HTERT RPE-1 (cell line): ENCODE data around the gene TOP3A.

Source experiments
- in situ Hi-C: fragments of 300-500 bp; cut with MboI; formaldehyde crosslinking; loops from 4 replicates; pipeline ENCODE4 v1.14.3; 2020; ENCODE audit warnings: low sequenced_read_pairs

TOP3A gene

DNA sequence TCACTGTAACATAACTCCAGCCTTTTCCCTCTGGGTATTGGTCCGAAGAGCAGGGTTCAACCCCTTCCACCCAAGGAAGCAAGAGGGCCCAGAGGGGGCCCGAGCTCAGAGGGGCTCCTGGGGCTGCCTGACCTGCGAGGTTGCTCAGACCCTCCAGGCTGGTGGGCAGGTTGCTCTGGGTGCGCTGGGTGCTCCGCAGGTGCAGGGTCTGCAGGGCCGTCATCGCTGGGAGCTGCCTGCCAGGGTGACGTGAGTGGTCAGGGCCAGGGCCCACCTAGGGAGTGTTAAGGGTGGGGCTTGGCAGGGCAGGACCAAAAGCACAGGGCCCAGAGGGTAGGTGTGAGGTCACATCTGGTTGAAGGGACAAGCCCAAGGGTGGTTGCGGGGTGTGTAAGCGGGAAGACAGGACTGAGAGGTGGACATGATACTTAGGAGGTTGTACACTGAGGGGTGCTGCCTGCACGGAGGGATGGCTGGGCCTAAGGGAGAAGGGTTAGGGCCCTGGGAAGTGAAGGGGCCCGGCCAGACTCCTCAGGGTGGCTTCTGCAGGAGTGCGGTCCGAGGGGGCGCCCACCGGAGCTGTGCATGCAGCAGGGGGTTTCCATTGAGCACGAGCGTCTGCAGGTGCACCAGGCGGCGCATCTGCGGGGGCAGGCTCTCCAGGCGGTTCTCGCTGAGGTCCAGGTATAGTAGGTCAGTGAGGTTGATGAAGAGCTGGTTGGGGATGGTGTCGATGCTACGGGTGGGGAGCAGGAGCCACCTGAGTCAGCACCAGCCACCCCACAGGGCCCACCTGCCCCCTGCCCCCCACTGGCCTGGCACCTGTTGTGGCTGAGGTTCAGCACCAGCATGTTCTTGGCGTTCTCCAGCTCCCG, 60.6 kb downstream of the TOP3A start:
- in situ Hi-C loops: no loop called here

DNA sequence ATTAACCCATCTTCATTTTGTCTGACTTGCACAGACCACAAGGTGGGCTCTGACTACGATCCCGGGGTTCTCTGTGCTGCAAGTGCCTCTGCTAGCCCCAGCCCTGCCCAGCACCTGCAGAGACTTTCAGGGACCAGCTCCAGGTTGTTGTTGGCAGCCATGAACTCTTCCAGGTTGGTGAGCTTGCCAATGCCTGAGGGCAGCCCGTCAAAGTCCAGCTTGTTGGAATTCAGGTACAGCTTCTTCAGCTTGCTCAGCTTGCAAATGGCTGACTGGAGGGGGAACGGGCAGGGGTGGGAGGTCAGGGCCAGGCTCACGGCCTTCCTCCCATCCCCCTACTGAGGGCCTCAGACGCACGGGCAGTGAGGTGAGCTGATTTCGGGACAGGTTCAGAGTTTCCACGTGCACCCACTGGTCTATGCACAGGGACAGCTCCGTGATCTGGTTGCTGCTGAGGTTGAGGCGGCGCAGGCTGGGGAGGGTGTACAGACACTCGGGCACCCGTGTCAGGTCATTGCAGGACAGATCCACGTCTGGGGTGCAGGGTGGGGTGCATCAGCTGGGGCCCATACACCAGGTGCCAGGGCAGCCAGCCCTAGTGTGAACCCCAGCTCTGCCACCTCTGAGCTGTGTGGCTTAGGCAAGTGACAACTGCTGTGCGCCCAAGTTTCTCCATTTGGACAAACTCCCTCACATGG, 61.5 kb downstream of the TOP3A start:
- in situ Hi-C loops: no loop called here

DNA sequence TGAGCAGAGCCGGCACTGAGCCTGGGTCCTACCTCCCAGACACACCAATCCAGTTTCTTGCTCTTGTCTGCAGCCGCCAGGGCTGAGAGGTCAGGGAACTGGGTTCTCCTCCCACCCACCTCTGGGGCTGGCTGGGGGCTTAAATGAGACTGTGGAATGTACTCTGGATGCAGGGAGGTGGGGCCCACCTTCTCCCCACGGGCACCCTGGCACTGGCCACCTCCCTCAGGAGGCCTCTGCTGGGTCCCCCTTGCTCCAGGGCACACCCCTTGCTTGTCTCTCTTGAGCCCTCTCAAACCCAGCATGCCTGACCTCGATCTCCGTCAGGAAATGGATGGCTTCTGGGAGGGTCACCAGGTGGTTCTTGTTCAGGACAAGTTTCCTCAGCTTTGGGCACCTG, 62.6 kb downstream of the TOP3A start:
- in situ Hi-C loops: no loop called here

DNA sequence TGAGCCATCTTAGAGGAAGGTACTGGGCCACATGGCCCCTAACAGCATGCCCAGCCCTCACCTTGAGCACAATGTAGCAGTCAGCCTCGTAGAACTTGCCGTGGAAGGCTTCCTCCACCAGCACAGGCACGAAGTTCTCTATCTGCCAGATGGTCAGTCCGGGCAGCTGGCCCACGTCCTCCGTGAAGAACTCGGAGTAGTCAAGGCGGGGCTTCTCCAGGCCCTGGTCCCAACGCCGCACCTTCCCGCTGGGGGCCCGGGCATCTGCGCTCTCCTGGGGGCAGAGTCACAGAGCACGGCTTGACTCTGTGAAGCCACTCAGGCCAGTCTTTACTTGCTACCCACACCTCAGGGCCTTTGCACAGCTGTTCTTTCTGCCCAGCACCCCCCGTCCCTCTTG, 63.6 kb downstream of the TOP3A start:
- in situ Hi-C loops: no loop called here

DNA sequence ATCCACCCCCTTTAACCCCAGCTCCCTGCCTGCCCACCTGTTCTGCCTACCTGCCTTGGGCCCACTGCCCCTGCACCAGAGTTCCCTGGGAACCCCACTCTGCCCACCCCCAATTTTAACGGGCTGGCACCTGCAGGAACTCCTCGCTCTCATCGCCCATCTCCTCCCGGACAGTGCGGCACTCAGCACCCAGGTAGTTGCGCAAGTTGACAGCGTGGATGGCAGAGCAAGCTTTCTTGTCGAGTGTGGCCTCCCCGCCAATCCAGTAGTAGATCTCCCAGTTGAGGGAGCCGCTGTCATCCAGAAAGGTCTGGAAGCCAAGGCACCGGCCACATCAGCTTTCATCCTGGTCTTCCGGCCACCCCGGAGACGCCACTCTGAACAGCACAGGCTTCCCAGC, 64.1 kb downstream of the TOP3A start:
- in situ Hi-C loops: no loop called here

DNA sequence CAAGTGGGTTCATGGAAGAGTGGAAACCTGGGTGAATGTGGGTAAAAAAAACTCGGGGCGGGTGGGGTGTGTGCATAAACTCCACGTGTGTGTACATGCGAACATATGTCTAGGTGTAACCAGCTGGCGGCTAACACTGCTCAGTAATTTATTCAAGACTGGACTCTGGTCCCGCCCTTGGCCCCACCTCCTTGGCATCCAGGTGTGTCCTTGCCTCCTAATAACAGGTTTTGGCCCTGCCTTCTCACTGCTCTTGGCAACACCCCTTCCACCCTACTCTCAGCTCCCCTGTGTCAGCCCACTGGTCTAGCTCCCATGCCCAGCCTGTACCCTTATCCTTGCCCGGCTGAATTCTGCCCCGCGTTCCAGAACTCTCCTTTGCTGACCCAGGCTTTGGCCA, 64.5 kb downstream of the TOP3A start:
- in situ Hi-C loops: no loop called here

DNA sequence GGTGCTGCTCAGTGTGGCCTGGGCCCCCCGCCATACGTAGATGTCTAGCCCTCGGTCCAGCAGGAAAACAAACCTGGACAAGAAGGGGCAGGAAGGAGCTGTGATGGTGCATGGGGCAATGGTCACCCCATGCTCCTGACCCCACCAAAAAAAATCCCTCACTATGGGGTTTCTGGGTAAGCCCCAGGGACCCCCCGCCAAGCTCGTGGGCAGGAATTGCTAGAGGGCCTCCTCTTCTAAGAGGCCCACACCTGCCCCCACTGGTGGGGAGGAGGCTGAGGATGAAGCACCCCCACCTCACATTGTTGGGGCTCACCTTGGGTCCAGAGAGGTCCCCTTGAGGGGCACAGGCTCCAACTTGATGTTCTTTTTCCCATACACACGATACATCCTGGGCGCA, 66.0 kb downstream of the TOP3A start:
- in situ Hi-C loops: no loop called here

DNA sequence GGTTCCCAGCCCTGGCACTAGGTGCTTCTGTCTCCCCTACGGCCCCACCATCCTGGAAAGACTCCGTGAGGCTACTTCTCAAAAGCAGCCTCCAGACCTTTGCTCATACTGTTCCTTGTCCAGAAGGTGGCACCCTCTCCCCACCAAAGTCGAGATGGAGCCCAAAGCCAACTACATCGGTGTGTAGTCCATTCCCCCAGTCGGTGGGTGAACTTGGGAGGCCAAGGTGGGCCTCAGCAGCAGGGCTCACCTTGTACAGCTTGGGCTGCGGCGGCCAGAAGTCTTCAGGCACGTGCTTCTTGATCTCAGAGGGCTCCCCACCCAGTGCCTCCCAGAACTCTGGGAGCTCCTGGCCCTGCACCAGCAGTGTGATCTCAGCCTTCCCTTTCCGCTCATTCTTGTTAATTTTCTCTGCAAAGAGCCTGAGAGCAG, 66.5 kb downstream of the TOP3A start:
- in situ Hi-C loops: no loop called here

DNA sequence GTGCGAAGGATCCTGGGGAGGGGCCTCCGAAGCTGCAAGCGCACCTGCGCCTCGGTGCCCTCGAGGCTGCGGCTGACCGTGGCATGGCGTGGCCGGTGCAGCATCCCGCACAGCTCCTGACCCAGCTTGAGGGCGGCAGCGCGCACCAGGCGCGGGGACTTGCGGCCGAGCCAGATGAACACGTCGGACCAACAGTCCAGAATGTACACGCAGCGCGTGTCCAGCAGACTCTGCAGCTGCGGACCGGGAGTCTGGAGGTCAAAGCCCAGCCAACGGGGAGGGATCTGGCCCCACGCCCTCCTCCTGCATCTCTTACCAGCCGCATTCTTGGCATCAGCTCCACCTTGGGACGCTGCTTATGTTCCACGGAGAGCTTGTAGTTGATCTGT, 67.2 kb downstream of the TOP3A start:
- in situ Hi-C loops: no loop called here

DNA sequence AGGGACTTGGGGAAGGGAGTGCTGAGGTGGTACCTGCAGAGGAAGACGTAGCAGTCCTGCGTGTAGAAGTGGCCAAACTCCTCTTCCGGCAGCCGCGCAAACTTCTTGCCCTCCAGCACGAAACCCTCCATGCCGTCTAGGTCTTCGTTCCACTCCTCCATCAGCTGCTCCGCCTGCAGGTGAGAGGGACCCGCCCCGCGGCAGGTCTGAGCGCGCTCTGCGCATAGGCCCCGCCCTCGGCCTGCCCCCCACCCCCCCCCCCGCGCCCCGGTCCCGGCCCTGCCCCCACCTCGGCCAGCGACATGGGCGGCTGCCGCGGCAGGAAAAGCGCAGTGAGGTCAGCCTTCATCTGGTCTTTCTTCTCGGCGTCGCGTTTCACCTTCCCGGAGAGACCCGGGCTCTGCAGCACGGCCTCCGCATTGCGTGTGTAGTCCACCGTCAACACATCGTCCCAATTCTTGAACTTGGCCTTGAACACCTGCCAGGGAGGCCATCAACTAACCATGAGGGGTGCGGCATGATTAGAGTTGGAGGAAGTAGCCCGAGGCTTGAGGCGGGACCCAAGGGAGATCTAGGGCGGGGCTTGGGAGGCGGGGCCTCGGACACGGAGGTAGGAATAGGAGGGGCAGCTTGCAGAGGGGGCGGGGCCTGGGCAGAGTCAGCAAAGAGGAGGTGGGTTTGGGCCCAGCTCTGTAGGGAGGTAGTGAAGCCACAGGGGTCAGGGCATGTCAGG, 67.7 kb downstream of the TOP3A start:
- in situ Hi-C loops: no loop called here

DNA sequence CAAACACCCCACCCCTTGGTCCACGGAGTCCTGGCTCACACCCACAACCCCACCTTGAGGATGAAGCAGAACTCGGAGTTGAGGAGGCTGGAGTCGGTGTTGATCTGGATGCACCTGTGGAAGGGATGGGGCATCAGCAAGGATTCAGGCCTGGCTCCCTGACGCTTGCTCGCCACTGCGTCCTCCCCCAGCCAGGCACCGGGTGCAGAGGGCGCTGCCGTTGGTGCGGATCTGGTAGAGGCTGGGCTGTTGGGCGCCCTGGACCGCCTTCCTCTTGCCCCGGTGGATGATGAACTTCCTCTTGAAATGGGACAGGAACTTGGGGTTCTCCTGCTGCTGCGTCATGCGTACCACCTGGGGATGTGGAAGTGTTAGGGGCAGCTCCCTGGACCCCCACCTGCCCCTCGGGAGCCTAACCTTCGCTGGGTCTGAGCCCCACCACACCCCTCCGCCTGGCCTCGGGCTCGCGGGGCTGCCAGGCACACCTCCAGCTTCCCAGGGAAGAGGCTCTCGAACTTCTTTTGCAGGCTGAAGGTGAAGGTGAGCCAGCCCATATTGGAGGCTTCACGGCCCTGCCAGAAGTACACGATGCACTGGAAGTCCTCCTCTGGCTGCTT, 68.6 kb downstream of the TOP3A start:
- in situ Hi-C loops: no loop called here

DNA sequence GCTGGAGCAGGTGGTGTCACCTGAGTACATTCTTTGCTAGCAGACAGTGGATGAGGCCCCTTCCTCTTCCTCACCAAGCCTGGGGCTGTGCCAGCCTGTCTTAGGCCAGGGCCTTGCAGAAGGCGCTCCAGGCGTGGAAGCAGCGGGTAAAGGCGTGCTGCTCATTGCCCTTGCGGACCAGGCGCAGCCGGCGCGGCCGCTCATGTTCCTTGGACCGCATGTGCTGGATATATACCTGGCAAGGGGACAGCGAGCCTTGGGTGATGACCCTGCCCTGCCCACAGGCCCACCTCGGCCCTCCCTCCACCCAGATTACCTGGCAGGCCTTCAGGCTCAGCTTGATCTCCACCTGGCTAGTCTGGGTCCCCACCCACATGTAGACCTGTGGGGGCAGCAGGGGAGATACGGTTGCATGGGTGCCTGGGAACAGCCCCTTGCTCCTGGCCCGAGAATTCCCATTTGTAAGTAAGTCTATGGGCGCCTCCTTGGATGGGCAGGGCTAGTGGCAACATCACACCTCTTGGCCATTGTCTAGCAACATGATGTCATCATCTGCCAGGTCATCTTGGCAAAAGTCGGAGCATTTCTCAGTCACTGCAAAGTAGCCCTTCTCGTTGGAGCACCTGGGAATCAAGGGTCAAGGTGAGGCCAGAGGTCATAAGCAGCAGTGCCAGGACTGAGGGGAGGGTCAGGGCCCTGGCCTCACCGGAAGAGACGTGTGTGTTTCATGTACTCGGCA, 69.6 kb downstream of the TOP3A start:
- in situ Hi-C loops: no loop called here

DNA sequence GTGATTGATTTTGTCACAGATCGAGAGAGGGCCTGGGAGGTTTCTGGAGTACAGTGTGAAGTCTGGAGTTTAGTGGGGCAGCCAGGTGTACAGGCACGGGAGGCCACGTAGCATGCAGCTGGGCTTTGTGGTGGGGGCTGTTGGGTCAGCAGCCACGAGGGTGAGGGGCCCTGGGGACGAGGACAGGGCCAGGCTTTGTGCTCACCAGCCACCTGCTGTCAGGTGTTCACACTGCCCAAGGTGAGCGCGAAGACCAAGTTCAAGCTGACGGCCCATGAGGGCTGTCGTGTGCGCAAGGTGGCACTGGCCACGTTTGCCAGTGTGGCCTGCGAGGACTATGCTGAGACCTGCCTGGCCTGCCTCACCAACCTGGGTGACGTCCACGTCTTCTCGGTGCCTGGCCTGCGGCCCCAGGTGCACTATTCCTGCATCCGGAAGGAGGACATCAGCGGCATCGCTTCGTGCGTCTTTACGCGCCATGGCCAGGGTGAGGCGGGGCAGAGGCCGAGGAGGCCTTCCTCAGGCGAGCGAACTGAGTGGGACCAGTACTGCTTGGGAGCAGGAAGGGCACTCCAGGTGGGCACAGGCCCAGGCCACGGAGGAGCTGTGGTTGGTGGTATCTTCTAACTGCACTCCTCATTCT, 73.4 kb downstream of the TOP3A start:
- in situ Hi-C loops: no loop called here

DNA sequence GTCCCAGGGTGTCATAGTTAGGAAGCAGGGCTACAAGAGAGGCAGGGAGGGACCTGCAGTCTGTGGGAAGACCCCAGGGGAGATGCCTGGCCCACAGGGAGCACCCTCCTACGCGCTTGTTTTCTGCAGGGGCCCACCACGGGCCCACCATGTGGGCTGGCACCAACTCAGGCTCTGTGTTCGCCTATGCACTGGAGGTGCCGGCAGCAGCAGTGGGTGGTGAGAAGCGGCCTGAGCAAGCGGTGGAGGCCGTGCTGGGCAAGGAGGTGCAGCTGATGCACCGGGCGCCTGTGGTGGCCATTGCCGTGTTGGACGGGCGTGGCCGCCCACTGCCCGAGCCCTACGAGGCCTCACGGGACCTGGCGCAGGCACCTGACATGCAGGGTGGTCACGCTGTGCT, 74.3 kb downstream of the TOP3A start:
- in situ Hi-C loops: no loop called here

DNA sequence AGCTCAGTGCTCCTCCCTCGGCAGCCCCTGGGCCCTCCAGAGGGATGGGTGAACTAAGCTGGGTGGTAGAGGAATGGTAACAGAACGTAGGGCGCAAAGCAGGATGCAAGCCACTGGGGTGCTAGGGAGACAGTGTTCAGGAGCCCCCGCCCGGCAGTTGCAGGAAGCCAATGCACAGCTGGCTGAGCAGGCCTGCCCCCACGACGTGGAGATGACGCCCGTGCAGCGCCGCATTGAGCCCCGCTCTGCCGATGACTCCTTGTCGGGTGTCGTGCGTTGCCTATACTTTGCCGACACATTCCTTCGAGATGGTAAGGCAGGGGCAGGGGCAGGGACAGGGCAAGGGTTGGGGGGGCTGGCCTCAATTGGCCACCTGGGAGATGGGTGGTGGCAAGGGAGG, 76.5 kb downstream of the TOP3A start:
- in situ Hi-C loops: no loop called here

DNA sequence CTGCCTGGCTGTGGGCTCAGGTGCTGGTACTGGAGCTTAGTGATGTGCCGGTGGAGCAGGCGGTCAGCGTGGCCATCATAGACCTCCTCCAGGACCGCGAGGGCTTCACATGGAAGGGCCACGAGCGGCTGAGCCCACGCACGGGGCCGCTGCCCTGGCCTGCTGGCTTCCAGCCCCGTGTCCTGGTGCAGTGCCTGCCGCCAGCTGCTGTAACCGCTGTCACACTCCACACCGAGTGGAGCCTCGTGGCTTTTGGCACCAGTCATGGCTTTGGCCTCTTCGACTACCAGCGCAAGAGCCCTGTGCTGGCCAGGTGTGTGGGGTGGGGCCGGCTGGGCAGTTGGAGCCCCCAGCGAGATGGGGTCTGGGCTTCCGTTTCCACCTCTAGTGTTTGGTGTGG, 77.3 kb downstream of the TOP3A start:
- in situ Hi-C loops: no loop called here

DNA sequence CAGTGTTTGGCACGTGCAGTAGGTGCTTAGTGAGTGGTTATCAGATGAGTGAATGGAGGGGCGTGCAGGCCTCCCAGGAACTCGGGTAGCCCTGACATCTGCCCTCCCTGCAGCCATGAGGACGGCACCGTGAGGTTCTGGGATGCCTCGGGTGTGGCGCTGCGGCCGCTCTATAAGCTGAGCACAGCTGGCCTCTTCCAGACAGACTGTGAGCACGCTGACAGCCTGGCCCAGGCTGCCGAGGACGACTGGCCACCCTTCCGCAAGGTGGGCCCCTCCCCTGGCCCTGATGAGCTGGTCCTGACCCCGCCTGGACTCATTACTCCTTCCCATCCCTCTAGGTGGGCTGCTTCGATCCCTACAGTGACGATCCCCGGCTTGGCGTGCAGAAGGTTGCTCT, 78.3 kb downstream of the TOP3A start:
- in situ Hi-C loops: no loop called here

DNA sequence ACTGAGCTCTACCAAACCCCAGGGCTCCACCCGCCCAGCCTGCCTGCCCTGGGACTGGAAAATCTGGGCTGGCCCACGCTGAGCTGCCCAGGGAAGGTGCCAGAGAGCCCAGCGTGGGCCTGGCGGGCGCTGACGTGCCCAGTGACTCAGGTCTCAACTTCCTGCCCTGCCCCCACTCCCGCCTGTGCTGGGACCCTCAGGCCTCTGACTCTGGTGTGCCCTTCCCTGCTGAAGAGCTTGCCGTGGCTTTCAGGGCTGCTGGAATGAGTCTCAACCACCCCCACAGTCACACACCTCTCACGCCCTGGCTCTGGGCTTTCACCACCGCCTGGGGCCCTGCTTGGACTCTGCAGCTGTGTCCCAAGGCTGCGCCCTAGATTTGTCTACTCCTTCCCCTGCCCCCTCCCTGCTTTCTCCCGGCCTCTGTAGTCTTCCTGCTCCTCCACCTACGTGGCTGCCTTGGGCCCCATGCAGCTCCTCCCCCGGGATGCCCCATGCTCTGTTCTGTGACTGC, 79.0 kb downstream of the TOP3A start:
- in situ Hi-C loops: no loop called here

DNA sequence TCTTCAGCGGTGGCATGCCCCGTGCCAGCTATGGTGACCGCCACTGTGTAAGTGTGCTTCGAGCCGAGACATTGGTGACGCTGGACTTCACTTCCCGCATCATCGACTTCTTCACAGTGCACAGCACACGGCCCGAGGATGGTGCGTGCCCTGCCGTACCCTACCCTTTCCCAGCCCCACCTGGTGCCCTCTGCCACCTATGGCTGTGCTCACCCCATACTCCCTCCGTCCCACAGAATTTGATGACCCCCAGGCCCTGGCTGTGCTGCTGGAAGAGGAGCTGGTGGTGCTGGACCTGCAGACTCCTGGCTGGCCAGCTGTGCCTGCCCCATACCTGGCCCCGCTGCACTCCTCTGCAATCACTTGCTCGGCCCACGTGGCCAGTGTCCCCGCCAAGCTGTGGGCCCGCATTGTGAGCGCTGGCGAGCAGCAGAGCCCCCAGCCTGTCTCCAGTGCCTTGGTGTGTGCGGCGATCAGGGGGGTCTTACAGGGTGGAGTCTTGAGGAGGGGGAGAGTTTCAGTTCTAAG, 79.9 kb downstream of the TOP3A start:
- in situ Hi-C loops: no loop called here
